ENCODE measurements around the gene FZD1.
"Not testable (repeated sequence)": the region's sequence is repeated elsewhere in the genome, so short reads cannot be mapped to it uniquely, and the experiment has no call there.

FZD1 gene

DNA sequence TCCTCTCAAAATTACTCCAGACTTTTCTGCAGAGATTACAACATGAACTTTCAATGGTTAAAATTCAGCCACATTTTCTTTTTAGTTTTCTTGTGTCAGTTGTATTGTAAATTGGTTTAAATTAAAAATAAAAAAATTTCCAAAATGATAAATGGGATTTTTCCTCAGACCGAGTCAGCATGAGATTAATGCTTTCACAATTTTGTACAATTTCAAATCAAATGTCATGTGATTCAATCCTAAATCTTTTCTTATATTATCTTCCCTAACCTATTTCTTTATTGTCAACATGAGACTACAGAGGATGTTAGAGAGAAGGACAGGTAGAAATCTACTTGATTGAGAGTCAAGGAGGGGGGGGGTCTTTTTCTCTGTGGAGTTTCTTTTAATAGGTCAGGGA, 33.7 kb downstream of the FZD1 start:
- DNase-seq (ENCODE audit: low spot score), result no peak

DNA sequence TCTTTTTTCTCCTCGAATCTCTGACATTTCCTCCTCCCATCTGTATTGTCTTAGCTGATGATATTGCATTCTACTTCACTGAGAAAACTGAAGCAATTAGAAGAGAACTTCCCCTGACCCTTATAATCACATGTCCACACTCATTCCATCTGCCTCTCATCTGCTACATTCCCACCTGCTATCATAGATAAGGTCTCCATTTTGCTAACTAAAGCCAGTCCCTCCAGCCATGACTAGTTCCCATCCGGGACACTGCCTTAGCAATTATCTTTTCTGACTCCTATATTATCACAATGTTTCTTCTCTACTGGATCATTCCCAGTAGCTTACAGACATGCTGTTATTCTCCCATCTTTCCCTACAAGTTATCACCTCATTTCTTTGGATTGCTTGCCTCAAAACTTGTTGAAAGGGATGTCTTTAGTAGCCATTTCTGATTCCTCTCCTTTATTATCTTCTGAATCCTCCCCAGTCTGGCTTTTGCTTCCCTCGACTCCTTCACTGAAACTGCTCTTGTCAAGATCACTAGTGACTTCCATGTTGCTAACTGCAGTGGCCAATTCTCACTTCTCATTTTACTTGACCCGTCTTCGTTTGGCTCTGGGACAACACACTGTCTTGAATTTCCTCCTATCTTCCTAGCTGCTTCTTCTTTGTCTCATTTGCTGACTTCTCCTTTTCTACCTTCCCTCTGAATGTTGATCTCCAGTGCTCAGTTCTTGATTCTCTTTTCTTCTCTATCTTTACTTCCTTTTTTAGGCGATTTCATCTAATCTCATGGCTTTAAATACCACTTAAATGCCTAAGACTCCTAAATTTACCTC, 35.9 kb downstream of the FZD1 start:
- no peak for DNase-seq (ENCODE audit: low spot score)

DNA sequence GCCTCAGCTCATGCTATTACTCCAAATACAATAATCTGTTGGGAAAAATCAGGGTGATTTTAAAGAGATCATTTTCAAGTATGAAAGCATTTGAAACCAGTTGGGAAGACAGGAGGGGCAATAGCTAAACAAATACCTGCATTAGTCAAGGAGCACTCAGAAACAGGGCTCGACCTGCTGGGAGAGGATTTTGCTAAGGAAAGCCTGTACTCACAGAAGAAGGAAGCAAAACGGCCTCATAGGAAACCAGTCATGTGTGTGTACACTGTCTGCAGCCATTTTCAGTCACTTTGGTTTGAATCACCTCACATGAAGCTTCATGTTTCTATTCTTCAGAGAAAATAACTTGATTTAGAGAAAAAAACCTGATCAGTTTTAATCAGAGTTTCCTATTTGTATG, 38.6 kb downstream of the FZD1 start:
- no peak for DNase-seq (ENCODE audit: low spot score)

DNA sequence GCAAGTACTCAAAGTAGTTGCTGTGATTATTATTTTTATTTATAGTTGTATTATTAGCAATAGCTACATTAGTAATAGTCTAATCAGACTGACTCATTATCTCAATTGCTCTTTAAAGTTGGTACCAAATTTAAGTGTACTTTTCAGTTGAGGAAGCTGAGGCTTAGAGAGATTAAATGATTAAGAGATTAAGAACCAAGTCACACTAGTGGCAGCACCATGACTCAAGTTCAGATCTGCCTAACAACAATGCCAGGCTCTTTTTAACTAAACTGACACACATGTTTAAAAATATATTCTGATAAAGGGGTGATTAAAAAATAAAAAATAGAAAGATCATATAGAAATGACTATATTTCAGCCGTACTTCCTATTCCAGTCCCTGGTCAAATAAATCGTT, 42.0 kb downstream of the FZD1 start:
- no peak for DNase-seq (ENCODE audit: low spot score)

DNA sequence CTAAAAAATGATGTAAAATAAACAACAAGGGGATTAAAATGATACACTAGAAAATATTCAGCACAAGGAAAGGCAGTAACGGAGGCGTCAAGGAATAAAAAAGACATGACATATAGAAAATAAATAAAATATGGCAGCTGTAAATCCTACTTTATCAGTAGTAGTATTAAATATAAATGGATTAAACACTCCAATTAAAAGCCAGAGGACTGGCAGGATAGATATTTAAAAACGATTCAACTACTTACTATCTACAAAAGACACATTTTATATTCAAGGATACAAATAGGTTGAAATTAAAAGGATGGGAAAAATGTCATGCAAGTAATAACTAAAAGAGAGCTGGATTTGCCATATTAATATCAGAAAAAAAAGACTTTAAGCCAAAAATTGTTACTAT, 43.2 kb downstream of the FZD1 start:
- DNase-seq (ENCODE audit: low spot score), result no peak

DNA sequence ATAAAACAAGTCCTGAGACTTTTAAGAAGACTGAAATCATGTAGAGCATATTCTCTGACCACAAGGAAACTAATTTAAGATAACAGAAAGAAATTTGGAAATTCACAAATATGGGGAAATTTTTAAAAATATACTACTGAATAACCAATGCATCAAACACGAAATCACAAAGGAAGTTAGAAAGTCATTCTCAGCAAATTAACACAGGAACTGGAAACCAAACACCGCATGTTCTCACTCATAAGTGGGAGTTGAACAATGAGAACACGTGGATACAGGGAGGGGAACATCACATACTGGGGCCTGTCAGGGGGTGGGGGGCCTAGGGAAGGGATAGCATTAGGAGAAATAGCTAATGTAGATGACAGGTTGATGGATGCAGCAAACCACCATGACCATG, 44.0 kb downstream of the FZD1 start:
- DNase-seq (ENCODE audit: low spot score), result not testable (repeated sequence)

DNA sequence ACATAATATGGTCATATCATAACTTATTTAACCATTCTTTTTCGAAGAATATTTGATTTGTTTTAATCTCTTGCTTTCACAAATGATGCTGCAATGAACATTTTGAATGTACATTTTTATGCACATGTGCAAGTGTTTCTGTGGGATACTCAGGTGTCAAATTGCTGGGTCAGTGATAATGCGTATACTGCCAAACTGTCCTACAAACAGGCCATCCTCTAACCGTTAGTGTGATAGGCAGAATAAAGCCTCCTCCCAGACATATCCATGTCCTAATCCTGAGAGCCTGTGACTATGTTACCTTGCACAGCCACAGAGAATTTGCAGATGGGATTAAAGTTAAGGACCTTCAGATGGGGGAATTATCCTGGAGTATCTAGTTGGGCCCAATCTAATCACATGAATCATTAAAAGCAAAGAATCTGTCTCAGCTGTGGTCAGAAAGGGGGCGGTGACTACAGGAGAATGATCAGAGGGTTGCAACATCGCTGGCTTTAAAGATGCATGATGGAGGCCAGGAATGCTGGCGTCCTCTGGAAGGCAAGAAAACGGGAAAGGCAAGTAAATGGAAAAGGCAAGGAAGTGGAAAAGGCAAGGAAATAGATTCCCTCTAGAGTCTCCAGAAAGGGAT, 46.7 kb downstream of the FZD1 start:
- no peak for DNase-seq (ENCODE audit: low spot score)

DNA sequence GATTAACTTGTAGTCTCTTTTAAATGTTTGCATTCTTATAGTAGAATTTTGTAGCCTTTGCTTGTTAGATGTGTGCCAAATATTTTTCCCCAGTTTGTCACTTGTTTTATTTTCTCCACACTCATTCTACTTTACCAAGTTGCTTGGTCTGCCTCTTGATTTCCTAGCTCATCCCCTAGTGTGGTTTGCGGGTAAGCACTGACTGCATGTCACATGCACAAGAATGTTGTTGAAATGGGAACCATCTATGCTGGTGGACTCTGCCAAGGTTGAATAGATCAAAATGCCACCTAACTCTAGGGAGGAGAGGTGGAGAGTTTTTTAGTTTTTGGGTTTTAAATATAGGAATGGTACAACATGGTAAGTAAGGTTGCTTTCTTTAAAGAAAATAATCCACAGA, 47.6 kb downstream of the FZD1 start:
- DNase-seq (ENCODE audit: low spot score), result no peak

DNA sequence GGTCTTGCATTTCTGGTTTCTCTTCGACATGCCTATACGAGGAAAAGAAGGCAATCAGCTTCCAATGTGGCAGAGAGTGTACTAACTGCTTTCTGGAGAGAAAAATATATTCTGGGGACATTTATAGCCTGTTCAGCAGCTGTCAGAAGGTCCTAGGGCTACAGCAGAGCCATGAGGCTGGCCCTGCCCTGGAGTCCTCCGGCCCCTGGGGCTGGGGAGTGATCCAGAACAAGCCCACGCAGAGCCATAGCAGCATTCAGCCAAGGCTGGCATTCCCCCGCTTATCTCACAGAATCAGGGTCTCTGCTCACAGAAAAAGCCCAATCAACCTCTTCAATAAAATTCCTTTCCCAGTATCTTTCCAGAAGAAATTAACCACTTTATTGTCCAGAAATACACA, 48.9 kb downstream of the FZD1 start:
- no peak for DNase-seq (ENCODE audit: low spot score)

DNA sequence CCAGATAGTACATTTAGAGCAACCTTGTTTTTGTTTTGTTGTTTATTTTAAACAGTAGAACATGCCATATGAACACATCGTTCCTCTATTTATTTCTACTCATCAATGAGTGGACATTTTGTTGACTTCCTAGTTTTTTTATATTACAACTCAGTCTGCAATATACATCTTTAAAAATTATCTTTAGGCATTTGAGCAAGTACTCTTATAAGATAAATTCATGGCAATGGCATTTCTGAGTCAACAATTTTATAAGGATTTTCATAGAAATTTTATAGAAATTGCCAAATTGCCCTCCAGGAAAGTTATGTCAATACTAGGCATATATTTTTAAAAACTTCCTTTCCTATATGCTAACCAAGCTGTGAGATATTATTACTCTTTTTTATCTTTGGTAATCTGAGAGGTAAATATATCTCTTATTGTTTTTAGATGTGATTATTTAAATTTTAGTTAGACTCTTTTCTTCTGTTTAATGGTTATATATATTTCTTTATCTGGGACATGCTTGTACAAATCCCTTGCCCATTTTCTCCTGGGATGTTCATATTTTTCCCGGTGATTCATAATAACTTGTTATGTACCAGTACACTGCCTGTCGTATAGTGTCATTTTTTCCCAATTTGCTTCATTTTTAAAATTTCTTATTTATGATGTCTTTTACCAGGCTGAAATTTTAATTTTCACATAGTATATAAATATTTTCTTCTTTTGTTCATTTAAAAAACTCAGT, 50.5 kb downstream of the FZD1 start:
- no peak for DNase-seq (ENCODE audit: low spot score)

DNA sequence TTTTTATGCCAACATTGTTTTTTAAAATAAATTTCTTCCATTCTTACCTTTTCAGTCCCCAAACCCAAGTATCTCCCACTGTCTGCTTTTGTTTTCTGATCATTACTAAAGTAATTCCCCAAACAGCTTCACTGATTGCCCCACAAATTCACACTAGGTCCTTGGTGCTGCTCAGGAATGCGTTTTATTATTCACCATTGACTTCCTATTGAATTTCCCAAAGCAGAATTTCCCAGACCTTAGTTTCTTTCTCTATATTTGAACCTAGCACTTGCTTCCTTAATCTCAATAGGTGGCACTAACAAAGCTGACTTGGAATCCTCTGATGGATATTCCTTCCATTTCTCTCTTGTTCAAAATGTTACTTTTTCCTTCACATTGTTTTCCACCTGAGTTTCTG, 52.2 kb downstream of the FZD1 start:
- no peak for DNase-seq (ENCODE audit: low spot score)

DNA sequence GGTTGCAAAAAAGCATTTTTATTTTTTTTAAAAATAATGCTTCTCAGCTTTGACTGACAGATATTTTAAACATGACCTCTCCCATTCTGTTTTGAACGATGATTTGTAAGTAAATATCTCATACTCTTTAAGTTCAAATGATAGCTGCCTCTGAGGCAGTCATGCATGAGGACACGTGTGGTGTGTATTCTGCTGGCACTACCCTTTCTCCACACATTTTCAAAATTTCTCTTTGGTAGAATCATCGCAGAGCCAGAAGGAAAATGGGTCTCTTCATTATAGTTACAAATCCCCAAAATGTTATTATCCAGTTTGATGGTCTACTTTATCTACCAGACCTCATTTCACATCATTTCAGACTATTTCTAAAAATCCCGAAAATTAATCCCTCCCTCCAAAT, 55.1 kb downstream of the FZD1 start:
- DNase-seq (ENCODE audit: low spot score), result no peak

DNA sequence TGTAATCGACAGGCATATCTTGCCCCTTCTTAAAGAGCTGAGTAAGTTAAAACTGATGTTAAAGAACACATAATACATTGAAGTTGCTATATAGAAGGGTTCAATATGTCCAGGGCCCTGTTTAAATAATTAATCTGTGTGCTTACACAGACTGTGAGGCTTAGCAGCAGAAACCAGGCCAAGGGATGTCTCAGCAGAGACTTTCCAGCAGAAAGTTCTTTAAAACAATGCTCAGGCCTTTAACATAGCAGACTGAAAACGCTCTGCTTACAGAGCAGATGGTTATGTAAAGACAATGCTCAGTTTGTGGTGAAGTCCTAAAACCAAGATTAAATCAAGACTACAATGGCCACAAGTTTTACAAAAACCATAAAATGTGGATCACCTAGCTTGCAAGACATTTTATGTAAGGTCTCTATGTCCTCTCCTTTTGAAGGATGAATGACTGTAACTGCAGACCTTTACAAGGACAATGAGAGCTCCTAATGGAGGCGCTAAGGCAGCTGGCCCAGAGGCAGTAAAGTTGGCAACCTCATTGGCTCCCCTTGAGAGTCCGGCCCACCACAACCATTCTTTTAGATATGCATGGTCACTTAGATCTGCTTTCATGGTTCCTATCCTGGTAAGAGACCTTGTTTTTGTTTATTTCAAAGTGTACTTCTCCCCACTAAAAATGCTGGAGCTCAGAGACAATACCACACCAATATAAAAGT, 56.3 kb downstream of the FZD1 start:
- no peak for DNase-seq (ENCODE audit: low spot score)
